Posterior vena cava (tissue), 2 donors: ENCODE results near the gene INO80D. TPM values are rescaled to one million over a fixed set of nuclear protein-coding genes. Genes with fewer than 3 reads are reported as not detected.
"Not testable (repeated sequence)": the region's sequence is repeated elsewhere in the genome, so short reads cannot be mapped to it uniquely, and the experiment has no call there.

Source experiments
- DNase-seq: peaks from one replicate; pipeline ENCODE4 v3.0.0-alpha.2; 2020; ENCODE audit warnings: low spot score
- intact Hi-C, 2 donors: fragments of 100-400 bp; cut with DNase I; formaldehyde crosslinking; loops; one replicate each; pipeline versions ENCODE4 v1.14.1 to v1.14.2; 2022 to 2023
- total RNA-seq, 2 donors: library from RNA; stranded (reverse); fragmentation: NEBNext Ultra II Directional; extraction: Animal tissue kit (Norgen Biotek cat#: 25700); gene quantifications; one replicate each; pipeline ENCODE4 v1.2.1, GENCODE V29; 2021
- donor health status: DM: yes; HTN: yes; CAD: no.
- donor health status: DM: yes; HTN: yes; CAD: no.

INO80D gene
- total RNA-seq, 2 donors from 2014 or later, result 21.4 to 25.2 TPM

GRCh38 chr2:205989271-205990071, 96.5 kb downstream of the INO80D start:
- no peak for DNase-seq

GRCh38 chr2:205988681-205989080, 97.3 kb downstream of the INO80D start:
- intact Hi-C loops, DNase-seq: not testable (repeated sequence)

More at GRCh38 chr2:205989271-205990071, 96.5 kb downstream of the INO80D start:
- intact Hi-C loops, result no loop called here

- DNase-seq, result no peak
- intact Hi-C loops, result no loop called here
Observed at GRCh38 chr2:205988274-205988673, 97.7 kb downstream of the INO80D start.

- intact Hi-C loops, DNase-seq: not testable (repeated sequence)
Observed at GRCh38 chr2:205986334-205986733, 99.6 kb downstream of the INO80D start.

GRCh38 chr2:205984381-205984780, 101.6 kb downstream of the INO80D start:
- DNase-seq, result no peak
- intact Hi-C loops, result no loop called here

- intact Hi-C loops, result no loop called here
Observed at GRCh38 chr2:205982776-205983327, 103.1 kb downstream of the INO80D start.

GRCh38 chr2:205978728-205979127, 107.2 kb downstream of the INO80D start:
- DNase-seq, intact Hi-C loops: not testable (repeated sequence)

More at GRCh38 chr2:205982776-205983327, 103.1 kb downstream of the INO80D start:
- DNase-seq, result no peak

GRCh38 chr2:205977699-205978098, 108.3 kb downstream of the INO80D start:
- intact Hi-C loops, DNase-seq: not testable (repeated sequence)

GRCh38 chr2:205976934-205977659, 108.9 kb downstream of the INO80D start:
- intact Hi-C loops, result not testable (repeated sequence)

GRCh38 chr2:205976120-205976814, 109.7 kb downstream of the INO80D start:
- intact Hi-C loops, result no loop called here
- DNase-seq, result no peak

More at GRCh38 chr2:205976934-205977659, 108.9 kb downstream of the INO80D start:
- DNase-seq, result not testable (repeated sequence)

GRCh38 chr2:205975082-205975949, 110.7 kb downstream of the INO80D start:
- DNase-seq, result no peak
- intact Hi-C loops, result no loop called here

GRCh38 chr2:205972113-205972512, 113.9 kb downstream of the INO80D start:
- intact Hi-C loops, result no loop called here
- no peak for DNase-seq

- intact Hi-C loops, result no loop called here
- no peak for DNase-seq
Observed at GRCh38 chr2:205970348-205970747, 115.6 kb downstream of the INO80D start.

GRCh38 chr2:205969584-205969983, 116.4 kb downstream of the INO80D start:
- DNase-seq, result no peak
- intact Hi-C loops, result no loop called here

- intact Hi-C loops, result no loop called here
- no peak for DNase-seq
Observed at GRCh38 chr2:205967391-205968075, 118.4 kb downstream of the INO80D start.

- no peak for DNase-seq
- intact Hi-C loops, result no loop called here
Observed at GRCh38 chr2:205965707-205966106, 120.3 kb downstream of the INO80D start.

GRCh38 chr2:205964111-205964761, 121.7 kb downstream of the INO80D start:
- no peak for DNase-seq
- intact Hi-C loops, result no loop called here

GRCh38 chr2:205959521-205959920, 126.5 kb downstream of the INO80D start:
- intact Hi-C loops, result no loop called here

More at GRCh38 chr2:205959521-205959920, 126.5 kb downstream of the INO80D start:
- DNase-seq, result no peak
